ENCODE measurements around the gene RAD9A.
"Not testable (repeated sequence)": the region's sequence is repeated elsewhere in the genome, so short reads cannot be mapped to it uniquely, and the experiment has no call there.

The RAD9A gene

GRCh38 chr11:67410984-67411784 lies 19.4 kb downstream of the RAD9A start:
- DNase-seq: no peak

- DNase-seq: no peak
These were observed 20.0 kb downstream of the RAD9A start for GRCh38 chr11:67411785-67412152.

- DNase-seq: no peak
These were observed 20.9 kb downstream of the RAD9A start for GRCh38 chr11:67412495-67413179.

GRCh38 chr11:67413266-67413849 lies 21.6 kb downstream of the RAD9A start:
- no peak for DNase-seq

GRCh38 chr11:67415501-67416304 lies 23.9 kb downstream of the RAD9A start, which contains the start of gene CARNS1:
Gene CARNS1, plus strand, starts transcription at chr11:67415678. Its CDS starts 522 bp downstream, at chr11:67416200.
- DNase-seq: no peak

GRCh38 chr11:67416416-67417335 lies 24.9 kb downstream of the RAD9A start:
- DNase-seq: peak; percentile 10

GRCh38 chr11:67417425-67417824 lies 25.6 kb downstream of the RAD9A start:
- no peak for DNase-seq

- peak; percentile 43 for DNase-seq
These were observed 26.9 kb downstream of the RAD9A start for GRCh38 chr11:67418476-67419281.

- DNase-seq: no peak
These were observed 27.7 kb downstream of the RAD9A start for GRCh38 chr11:67419325-67420049.

GRCh38 chr11:67420147-67420645 lies 28.4 kb downstream of the RAD9A start:
- no peak for DNase-seq

- DNase-seq: peak; percentile 76
These were observed 29.1 kb downstream of the RAD9A start for GRCh38 chr11:67420646-67421429.

GRCh38 chr11:67421430-67422031 lies 29.7 kb downstream of the RAD9A start:
- DNase-seq: no peak

- DNase-seq: no peak
These were observed 31.1 kb downstream of the RAD9A start for GRCh38 chr11:67422891-67423290.

GRCh38 chr11:67423466-67423865 lies 31.7 kb downstream of the RAD9A start:
- no peak for DNase-seq

- no peak for DNase-seq
These were observed 32.3 kb downstream of the RAD9A start for GRCh38 chr11:67423891-67424613.

- DNase-seq: not testable (repeated sequence)
These were observed 35.6 kb downstream of the RAD9A start for GRCh38 chr11:67427364-67427859.

GRCh38 chr11:67428052-67429001 lies 36.5 kb downstream of the RAD9A start, which contains the start of gene RPS6KB2:
Gene RPS6KB2, plus strand, starts transcription at chr11:67428494. Its CDS starts 52 bp downstream, at chr11:67428546.
- DNase-seq: peak; percentile 93
